ENCODE data around the gene TRAK1.
"Not testable (repeated sequence)": the region's sequence is repeated elsewhere in the genome, so short reads cannot be mapped to it uniquely, and the experiment has no call there.

Gene TRAK1

DNA sequence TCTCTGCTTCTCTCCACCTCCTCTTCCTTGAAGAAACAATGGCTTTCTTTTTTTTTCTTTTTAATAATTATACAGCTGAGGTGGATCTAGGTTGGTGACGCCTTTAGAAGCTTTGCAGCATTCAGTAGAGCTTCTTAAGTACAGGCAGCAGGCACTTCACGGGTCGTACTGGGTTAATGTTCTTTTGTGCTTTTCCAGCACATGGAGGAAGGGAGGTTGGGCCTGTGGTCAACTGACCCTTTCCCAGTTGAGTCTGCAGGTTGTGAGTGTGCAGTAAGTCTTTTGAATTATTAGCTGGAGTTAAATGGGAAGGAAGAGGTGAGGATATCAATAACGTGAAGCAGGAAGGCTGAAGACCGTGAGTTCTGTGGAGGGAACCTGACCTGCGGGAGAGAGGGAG, 7.0 kb downstream of the TRAK1 start:
- peak in 1 of 2 experiments; percentile 13 for DNase-seq

DNA sequence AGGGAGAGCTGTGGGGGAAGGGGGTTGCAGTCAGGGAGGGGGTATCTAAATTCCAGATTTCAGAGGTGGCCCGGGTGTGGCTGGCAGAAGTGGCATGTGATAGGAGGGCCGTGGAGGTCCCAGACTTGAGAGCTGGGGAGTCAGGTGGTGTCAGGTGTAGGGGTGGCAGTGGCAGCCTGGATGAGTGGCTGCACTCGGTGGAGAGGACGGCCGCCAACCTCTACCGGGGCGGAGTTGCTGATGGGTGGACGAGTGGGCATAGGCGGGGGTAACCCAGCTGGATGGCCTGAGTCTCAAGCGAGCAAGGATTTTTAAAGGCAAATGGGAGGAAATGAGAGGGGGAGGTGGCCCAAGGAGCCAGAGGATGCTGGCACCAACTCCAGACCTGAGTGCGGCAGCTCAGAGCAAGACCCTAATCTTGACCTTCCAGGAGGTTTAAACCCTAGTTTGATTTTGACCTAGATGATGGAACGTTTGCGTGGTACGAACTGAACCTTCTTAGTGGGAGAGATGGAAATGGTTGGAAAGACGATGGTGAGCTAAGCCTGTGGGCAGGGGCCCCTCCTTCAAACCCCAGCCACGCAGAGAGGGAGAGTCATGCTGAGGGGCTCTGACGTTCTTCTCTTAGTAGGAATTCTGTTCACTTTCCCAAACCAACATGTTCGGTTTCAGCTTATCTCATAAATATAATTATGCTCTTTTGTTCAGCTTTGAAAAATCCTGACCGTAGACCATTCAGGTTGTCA, 8.0 kb downstream of the TRAK1 start:
- DNase-seq = no peak

GRCh38 chr3:42101048-42101447, 9.9 kb downstream of the TRAK1 start:
- DNase-seq = no peak

- DNase-seq = no peak
These were observed 10.3 kb downstream of the TRAK1 start for GRCh38 chr3:42101481-42101880.

DNA sequence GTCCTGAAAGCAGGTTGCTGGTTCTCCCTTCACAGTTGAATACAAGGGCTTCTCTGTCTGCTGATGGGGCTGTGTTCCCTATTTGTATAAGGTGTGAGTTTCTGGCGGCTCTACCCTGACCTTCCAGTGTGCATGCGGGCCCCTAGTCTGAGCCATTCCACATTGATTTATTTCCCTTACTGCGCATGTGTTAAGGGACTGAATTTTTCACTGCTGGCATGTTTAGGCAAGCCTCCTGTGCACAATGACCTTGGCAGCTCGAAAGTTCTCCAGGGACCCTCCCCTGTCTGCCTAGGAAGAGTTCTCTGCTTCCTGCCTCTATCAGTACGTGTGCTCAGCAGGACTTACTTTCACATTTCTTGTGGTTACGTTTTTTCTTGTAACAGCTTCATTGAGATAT, 11.4 kb downstream of the TRAK1 start:
- DNase-seq = no peak

GRCh38 chr3:42103921-42104665, 12.9 kb downstream of the TRAK1 start:
- DNase-seq = peak in 1 of 2 experiments; percentile 10

GRCh38 chr3:42105994-42106393, 14.8 kb downstream of the TRAK1 start:
- not testable (repeated sequence) for DNase-seq

- DNase-seq = no peak
These were observed 15.5 kb downstream of the TRAK1 start for GRCh38 chr3:42106646-42107045.

- DNase-seq = no peak
These were observed 19.5 kb downstream of the TRAK1 start for GRCh38 chr3:42110631-42111030.

DNA sequence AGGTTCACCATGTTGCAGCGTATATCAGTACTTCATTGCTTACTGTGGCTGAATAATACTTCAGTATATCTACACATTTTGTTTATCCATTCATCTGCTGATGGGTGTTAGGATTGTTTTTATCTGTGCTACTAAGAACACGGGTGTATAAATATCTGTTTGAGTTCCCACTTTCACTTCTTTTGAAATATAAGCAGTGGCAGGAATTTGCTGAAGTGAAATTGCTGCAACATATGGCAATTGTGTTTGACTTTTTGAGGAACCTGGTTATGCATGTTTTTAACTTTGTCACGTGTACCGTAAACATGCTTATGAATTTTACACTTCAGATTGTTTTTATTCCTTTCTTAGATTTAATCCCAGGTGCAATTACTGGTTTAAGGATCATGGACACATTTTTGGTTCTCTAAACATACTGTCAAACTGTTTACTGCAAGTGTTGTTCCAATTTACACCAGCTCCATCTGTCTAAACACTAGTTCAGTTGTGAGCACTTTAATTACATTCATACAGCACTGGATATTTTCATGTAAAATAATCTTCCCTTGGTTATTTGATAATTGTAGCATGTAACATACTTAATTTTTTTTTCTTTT, 23.1 kb downstream of the TRAK1 start:
- DNase-seq = no peak

DNA sequence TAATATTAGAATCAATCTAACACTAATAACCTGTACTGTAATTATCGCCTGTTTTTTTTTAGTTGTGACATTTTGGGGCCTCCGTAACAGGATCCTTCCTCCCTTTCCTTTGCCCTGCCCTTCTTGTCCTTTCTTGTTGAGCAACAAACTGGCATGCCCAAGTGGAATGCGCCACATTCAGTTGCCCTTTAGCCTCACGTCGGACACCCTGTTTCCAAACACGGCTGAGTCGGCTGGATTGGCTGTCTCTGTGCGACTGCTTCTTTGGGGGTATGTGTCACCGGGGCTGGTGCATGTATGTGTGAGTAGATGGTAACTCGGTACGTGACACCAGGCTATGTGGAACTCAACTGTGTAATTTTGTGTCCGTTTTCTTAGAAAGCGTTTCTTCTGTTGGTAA, 24.1 kb downstream of the TRAK1 start:
- DNase-seq = no peak

DNA sequence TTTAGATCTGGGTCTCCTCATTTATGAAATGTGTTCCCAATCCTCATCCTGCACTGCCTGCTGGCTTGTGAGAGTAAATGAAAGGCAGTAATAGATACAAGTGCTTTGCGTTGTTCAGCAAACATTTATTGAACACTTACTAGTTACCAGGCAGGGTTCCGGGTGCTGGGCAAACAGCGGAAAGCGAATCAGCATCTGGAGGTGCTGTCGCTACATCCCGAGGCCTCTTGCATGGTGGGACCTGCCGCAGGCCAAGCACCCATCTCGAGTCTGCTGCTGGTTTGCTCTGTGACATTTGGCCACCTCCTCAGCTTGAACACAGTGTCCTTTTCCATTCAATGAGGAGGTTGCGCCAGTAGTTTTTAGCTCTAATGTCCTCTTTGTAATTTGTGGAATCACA, 24.8 kb downstream of the TRAK1 start:
- DNase-seq = no peak

- no peak for DNase-seq
These were observed 25.3 kb downstream of the TRAK1 start for GRCh38 chr3:42116466-42116865.

GRCh38 chr3:42117175-42118008, 26.2 kb downstream of the TRAK1 start:
- DNase-seq = no peak

DNA sequence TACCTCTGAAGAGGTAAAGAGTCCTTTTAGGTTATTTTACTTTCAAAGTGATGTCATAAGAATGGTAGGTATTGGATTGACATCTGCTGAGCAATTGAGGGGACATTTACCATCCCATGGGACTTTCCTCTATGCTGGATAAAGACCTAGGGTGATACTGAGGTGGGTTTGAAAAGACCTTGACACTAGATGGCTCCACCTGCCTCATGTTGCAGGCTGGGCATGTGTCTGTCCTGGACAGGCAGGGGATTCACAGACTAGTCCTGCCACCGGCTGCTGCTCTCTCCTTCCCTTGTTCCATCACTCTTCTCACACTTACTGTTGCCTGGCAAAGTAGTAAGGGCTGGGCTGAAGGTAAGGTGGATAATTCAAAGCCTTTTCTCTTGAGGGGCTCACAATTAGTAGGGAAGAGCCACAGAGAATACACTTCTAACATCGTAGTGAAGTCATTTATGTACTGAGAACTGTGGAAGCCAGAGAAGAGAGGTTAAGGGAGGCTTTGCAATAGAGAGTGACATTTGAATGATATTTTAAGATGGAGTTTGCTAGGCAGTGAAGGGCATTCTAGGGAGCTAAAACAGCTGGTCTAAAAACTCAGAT, 27.7 kb downstream of the TRAK1 start:
- no peak for DNase-seq

DNA sequence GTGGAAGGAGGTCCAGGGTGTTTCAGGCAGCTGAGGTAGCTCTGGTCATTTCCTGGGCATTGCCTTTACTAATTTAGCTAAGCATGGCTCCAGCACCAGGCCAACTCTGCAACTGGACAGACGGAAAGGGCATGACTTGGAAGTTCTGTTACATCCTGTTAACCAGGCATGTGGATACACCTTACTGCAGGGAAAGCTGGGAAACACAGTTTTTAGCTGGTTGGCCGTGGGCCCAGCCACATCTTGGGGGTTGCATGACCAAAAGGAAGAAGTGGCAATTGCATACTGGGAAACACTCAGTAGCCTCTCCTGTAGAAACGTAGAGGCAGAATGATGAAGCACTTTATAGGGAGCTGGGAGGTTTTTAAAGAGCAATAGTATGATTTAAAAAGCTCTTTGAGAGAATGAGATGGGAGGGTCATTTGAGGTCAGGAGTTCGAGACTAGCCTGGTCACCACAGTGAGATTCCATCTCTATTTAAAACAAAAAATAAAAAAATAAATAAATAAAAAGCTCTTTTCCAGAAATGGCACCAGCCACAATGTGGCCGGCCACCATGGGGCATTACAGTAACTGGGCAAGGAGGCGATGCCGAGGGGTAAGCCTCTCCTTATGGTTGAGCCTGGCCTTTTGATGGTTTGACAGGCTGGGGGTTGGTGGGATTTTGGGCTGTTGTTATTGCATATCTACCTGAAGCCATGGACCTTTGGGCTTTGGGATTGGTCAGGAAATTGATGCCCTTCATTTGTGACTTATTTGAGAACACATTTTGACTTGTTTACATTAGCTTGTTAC, 28.6 kb downstream of the TRAK1 start:
- DNase-seq = no peak

GRCh38 chr3:42120866-42121265, 29.7 kb downstream of the TRAK1 start:
- no peak for DNase-seq

DNA sequence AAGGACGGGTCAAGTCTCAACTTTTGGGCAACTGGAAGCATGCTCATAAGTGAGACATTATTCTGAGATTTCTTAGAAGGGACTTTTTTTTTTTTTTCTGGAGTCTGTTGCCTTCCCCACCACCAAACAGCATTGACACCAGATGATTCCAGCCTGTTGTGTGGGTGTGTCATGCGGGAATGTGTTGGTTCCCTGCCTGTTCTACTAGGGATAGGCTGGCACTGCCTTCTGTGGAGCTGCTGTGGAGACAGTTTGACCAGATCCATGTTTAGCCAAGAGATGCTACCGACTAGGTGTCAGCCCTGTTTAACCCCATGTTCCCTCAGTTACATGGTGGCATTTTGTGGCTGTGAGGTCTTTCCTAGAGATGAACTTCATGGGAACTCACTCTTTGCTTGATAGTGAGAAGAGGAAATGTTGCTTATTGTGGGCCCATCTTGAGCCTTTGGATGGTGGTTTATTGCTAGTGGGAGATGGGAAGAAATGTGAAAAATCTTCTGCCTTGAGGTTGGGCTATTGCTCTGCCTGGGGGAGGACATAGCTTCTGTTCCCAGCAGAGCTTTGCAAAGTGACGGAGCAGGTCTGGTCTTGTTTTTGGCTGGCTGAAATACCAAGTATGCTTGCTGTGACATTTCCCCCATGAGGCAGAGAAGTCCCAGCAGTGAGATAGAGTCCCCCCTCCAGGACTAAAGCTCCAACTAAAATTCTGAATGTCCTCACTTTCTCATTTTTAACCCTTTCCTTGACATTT, 31.3 kb downstream of the TRAK1 start:
- no peak for DNase-seq

GRCh38 chr3:42123012-42123581, 31.9 kb downstream of the TRAK1 start:
- no peak for DNase-seq

DNA sequence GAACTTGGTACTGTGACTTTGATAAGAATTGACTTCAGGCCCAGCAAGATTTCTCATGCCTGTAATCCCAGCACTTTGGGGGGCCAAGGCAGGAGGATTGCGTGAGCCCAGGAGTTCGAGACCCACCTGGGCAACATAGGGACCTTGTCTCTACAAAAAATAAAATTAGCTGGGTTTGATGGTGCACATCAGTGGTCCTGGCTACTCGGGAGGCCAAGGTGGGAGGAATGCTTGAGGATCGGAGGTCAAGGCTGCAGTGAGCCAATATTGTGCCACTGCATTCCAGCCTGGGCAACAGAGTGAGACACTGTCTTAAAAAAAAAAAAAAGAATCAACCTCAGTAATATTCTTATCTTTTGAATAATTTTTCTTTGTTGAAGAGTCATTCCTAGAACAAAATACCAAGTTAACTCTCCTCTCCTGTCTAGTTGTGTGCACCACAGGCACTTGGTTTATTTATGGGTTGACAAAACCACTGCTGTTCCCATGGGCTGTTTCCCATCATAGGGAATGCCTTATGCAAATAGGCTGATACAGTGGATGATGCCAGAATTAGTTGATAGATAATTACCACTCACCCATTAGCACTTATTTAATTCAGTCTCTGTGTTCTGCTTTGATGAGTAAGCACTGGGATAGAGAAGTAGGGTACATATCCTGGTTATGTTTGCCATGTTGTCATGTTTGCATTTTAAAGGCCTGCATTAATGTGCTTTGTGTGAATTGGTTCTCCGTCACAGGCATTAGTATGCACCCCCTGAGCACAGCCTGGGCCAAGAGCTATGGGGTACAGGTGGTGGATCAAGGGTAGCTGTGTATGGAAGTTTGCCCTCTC, 32.9 kb downstream of the TRAK1 start:
- DNase-seq = no peak

Data from activated T-cell treated with anti-CD3 and anti-CD28 coated beads, Interleukin-2, amount 50 U/mL, for 48 hours (primary cell).